ENCODE measurements around the gene APC. TPM values are rescaled to one million over a fixed set of nuclear protein-coding genes. Genes with fewer than 3 reads are reported as not detected.

Gene APC
- total RNA-seq, 4 donors from 2014 or later = 77.8 to 109 (median 85.7) TPM

GRCh38 chr5:112876362-112876761, 138.7 kb downstream of the APC start:
- DNase-seq = no peak
- WGBS, 2 donors (ENCODE audit: low coverage in 1 of 2) = 64 to 70% methylated on average over 2 of the region's 2 CpGs
- in situ Hi-C loops (cut with MboI; ENCODE audit: low pct_ligation_motif_present in 1 of 4, low pct_unique_long_range_greater_than_20kb in 1 of 4, low sequenced_read_pairs in 3 of 4) = no loop called here

GRCh38 chr5:112878101-112878500, 140.4 kb downstream of the APC start:
- intact Hi-C loops (cut with DNase I; ENCODE audit: low total_unique reads) (no loop called here), in situ Hi-C loops (cut with MboI; ENCODE audit: low pct_ligation_motif_present in 1 of 4, low pct_unique_long_range_greater_than_20kb in 1 of 4, low sequenced_read_pairs in 3 of 4) (no loop called here)
- H3K9me3 ChIP-seq = no peaks in the 10 kb centered on the region
- H3K4me1 ChIP-seq = no peaks in the 10 kb centered on the region
- H3K27me3 ChIP-seq = no peaks in the 10 kb centered on the region
- H3K4me3 ChIP-seq = no peak overlapping the region
- no peak overlapping the region for H3K27ac ChIP-seq
- no peak for DNase-seq
- peaks cover 0 to 33% (median 5%) of the 10 kb centered on the region in 4 donors for H3K36me3 ChIP-seq
- no peak for TF ChIP-seq CTCF (IDR thresholded peaks at IDR 0.05)
- TF ChIP-seq POLR2A (IDR thresholded peaks at IDR 0.05) = no peak
- TF ChIP-seq POLR2AphosphoS5 (IDR thresholded peaks at IDR 0.05) = no peak
- no peak for TF ChIP-seq EP300 (IDR thresholded peaks at IDR 0.05; ENCODE audit: low read depth)
- WGBS, 2 donors (ENCODE audit: low coverage in 1 of 2) = 61 to 64% methylated on average over 4 of the region's 4 CpGs

More at GRCh38 chr5:112876362-112876761, 138.7 kb downstream of the APC start:
- TF ChIP-seq EP300 (IDR thresholded peaks at IDR 0.05; ENCODE audit: low read depth) (no peak), POLR2AphosphoS5 (IDR thresholded peaks at IDR 0.05) (no peak), POLR2A (IDR thresholded peaks at IDR 0.05) (no peak), CTCF (IDR thresholded peaks at IDR 0.05) (no peak)
- H3K36me3 ChIP-seq = peaks cover 0 to 33% (median 5%) of the 10 kb centered on the region in 4 donors
- H3K4me1 ChIP-seq = no peaks in the 10 kb centered on the region
- intact Hi-C loops (cut with DNase I; ENCODE audit: low total_unique reads) = no loop called here
- no peak overlapping the region for H3K4me3 ChIP-seq
- no peak overlapping the region for H3K27ac ChIP-seq
- no peaks in the 10 kb centered on the region for H3K27me3 ChIP-seq
- H3K9me3 ChIP-seq = no peaks in the 10 kb centered on the region

GRCh38 chr5:112878760-112879159, 141.1 kb downstream of the APC start:
- TF ChIP-seq EP300 (IDR thresholded peaks at IDR 0.05; ENCODE audit: low read depth) (no peak), CTCF (IDR thresholded peaks at IDR 0.05) (no peak), POLR2AphosphoS5 (IDR thresholded peaks at IDR 0.05) (no peak), POLR2A (IDR thresholded peaks at IDR 0.05) (no peak)
- no peak for DNase-seq
- Histone ChIP-seq H3K4me1 (no peaks in the 10 kb centered on the region), H3K27ac (no peak overlapping the region), H3K4me3 (no peak overlapping the region), H3K9me3 (no peaks in the 10 kb centered on the region), H3K36me3 (peaks cover 0 to 33% (median 5%) of the 10 kb centered on the region in 4 donors), H3K27me3 (no peaks in the 10 kb centered on the region)
- WGBS, 2 donors (ENCODE audit: low coverage in 1 of 2) = 63 to 68% methylated on average over 4 of the region's 4 CpGs
- intact Hi-C loops (cut with DNase I; ENCODE audit: low total_unique reads) (no loop called here), in situ Hi-C loops (cut with MboI; ENCODE audit: low pct_ligation_motif_present in 1 of 4, low pct_unique_long_range_greater_than_20kb in 1 of 4, low sequenced_read_pairs in 3 of 4) (no loop called here)

- 88% methylated on average over 2 of the region's 2 CpGs; no CpG with 5 or more reads in 1 of the 2 donors for WGBS, 2 donors (ENCODE audit: low coverage in 1 of 2)
- intact Hi-C loops (cut with DNase I; ENCODE audit: low total_unique reads) = no loop called here
- in situ Hi-C loops (cut with MboI; ENCODE audit: low pct_ligation_motif_present in 1 of 4, low pct_unique_long_range_greater_than_20kb in 1 of 4, low sequenced_read_pairs in 3 of 4) = no loop called here
- Histone ChIP-seq H3K4me3 (no peak overlapping the region), H3K36me3 (peaks cover 0 to 49% (median 9%) of the 10 kb centered on the region in 4 donors), H3K9me3 (no peaks in the 10 kb centered on the region), H3K4me1 (no peaks in the 10 kb centered on the region), H3K27me3 (no peaks in the 10 kb centered on the region), H3K27ac (no peak overlapping the region)
- DNase-seq = no peak
- TF ChIP-seq POLR2AphosphoS5 (IDR thresholded peaks at IDR 0.05) (no peak), CTCF (IDR thresholded peaks at IDR 0.05) (no peak), EP300 (IDR thresholded peaks at IDR 0.05; ENCODE audit: low read depth) (no peak), POLR2A (IDR thresholded peaks at IDR 0.05) (no peak)
Measured at GRCh38 chr5:112880219-112880964, 142.7 kb downstream of the APC start.
